ENCODE measurements around the gene HMGCS1. TPM values are rescaled to one million over a fixed set of nuclear protein-coding genes. Genes with fewer than 3 reads are reported as not detected.

HMGCS1 gene
- total and polyA plus RNA-seq, 2 donors from 2014 or later, result 30.9 to 55.1 TPM

- H3K9me3 ChIP-seq (ENCODE audit: control insufficient read depth in 2 of 3, insufficient read depth in 1 of 3, low read length in 3 of 3), result no peaks in the 10 kb centered on the region
- H3K4me3 ChIP-seq (ENCODE audit: low read length in 3 of 3), result no peak overlapping the region
- H3K4me1 ChIP-seq (ENCODE audit: control insufficient read depth in 2 of 3, insufficient read depth in 2 of 3, low read depth in 1 of 3, low read length in 3 of 3), result peaks cover 0 to 16% (median 15%) of the 10 kb centered on the region in 3 donors
- no peak overlapping the region for H3K9ac ChIP-seq (ENCODE audit: low read length in 3 of 3)
- intact Hi-C loops (cut with DNase I), result no loop called here
- no peak overlapping the region for H3K27ac ChIP-seq (ENCODE audit: low read depth in 2 of 2, low read length in 2 of 2)
- no peak for TF ChIP-seq CTCF (IDR thresholded peaks at IDR 0.05; ENCODE audit: borderline replicate concordance, extremely low read depth, insufficient read depth)
- FAIRE-seq (no peak), DNase-seq (no peak)
- no peaks in the 10 kb centered on the region for H3K36me3 ChIP-seq (ENCODE audit: control insufficient read depth in 2 of 3, insufficient read depth in 3 of 3, low read length in 3 of 3)
- H3K27me3 ChIP-seq (ENCODE audit: control insufficient read depth, insufficient read depth, low read length), result no peaks in the 10 kb centered on the region
These were observed 1.5 kb upstream of the HMGCS1 start for GRCh38 chr5:43314724-43315123.

GRCh38 chr5:43313854-43314457 lies 744 bp upstream of the HMGCS1 start:
- Histone ChIP-seq H3K27me3 (ENCODE audit: control insufficient read depth, insufficient read depth, low read length) (no peaks in the 10 kb centered on the region), H3K27ac (ENCODE audit: low read depth in 2 of 2, low read length in 2 of 2) (peak overlapping the region; percentile 53 to 94), H3K36me3 (ENCODE audit: control insufficient read depth in 2 of 3, insufficient read depth in 3 of 3, low read length in 3 of 3) (no peaks in the 10 kb centered on the region), H3K4me1 (ENCODE audit: control insufficient read depth in 2 of 3, insufficient read depth in 2 of 3, low read depth in 1 of 3, low read length in 3 of 3) (peaks cover 0 to 18% (median 16%) of the 10 kb centered on the region in 3 donors), H3K9ac (ENCODE audit: low read length in 3 of 3) (peak overlapping the region; percentile 5 to 77 (median 62)), H3K4me3 (ENCODE audit: low read length in 3 of 3) (peak overlapping the region; percentile 75 to 87 (median 82)), H3K9me3 (ENCODE audit: control insufficient read depth in 2 of 3, insufficient read depth in 1 of 3, low read length in 3 of 3) (no peaks in the 10 kb centered on the region)
- DNase-seq (peak in 2 of 5 donors; percentile 37 to 59), FAIRE-seq (no peak)
- no peak for TF ChIP-seq CTCF (IDR thresholded peaks at IDR 0.05; ENCODE audit: borderline replicate concordance, extremely low read depth, insufficient read depth)
- intact Hi-C loops (cut with DNase I), result no loop called here

- peaks cover 0 to 18% (median 16%) of the 10 kb centered on the region in 3 donors for H3K4me1 ChIP-seq (ENCODE audit: control insufficient read depth in 2 of 3, insufficient read depth in 2 of 3, low read depth in 1 of 3, low read length in 3 of 3)
- H3K9me3 ChIP-seq (ENCODE audit: control insufficient read depth in 2 of 3, insufficient read depth in 1 of 3, low read length in 3 of 3), result no peaks in the 10 kb centered on the region
- H3K27ac ChIP-seq (ENCODE audit: low read depth in 2 of 2, low read length in 2 of 2), result peak overlapping the region; percentile 96
- no peaks in the 10 kb centered on the region for H3K27me3 ChIP-seq (ENCODE audit: control insufficient read depth, insufficient read depth, low read length)
- intact Hi-C loops (cut with DNase I), result no loop called here
- H3K4me3 ChIP-seq (ENCODE audit: low read length in 3 of 3), result peak overlapping the region; percentile 82 to 97 (median 96)
- no peaks in the 10 kb centered on the region for H3K36me3 ChIP-seq (ENCODE audit: control insufficient read depth in 2 of 3, insufficient read depth in 3 of 3, low read length in 3 of 3)
- peak overlapping the region; percentile 57 to 94 (median 87) for H3K9ac ChIP-seq (ENCODE audit: low read length in 3 of 3)
- no peak for TF ChIP-seq CTCF (IDR thresholded peaks at IDR 0.05; ENCODE audit: borderline replicate concordance, extremely low read depth, insufficient read depth)
- DNase-seq (no peak), FAIRE-seq (no peak)
These were observed 545 bp downstream of the HMGCS1 start for GRCh38 chr5:43312699-43313034.

All from kidney (tissue), 14 donors.